Measurements from ENCODE around the gene ARHGAP27. TPM values are rescaled to one million over a fixed set of nuclear protein-coding genes. Genes with fewer than 3 reads are reported as not detected.

The ARHGAP27 gene
- total RNA-seq, 1 donor from 2014 or later = 73.8 TPM

DNA sequence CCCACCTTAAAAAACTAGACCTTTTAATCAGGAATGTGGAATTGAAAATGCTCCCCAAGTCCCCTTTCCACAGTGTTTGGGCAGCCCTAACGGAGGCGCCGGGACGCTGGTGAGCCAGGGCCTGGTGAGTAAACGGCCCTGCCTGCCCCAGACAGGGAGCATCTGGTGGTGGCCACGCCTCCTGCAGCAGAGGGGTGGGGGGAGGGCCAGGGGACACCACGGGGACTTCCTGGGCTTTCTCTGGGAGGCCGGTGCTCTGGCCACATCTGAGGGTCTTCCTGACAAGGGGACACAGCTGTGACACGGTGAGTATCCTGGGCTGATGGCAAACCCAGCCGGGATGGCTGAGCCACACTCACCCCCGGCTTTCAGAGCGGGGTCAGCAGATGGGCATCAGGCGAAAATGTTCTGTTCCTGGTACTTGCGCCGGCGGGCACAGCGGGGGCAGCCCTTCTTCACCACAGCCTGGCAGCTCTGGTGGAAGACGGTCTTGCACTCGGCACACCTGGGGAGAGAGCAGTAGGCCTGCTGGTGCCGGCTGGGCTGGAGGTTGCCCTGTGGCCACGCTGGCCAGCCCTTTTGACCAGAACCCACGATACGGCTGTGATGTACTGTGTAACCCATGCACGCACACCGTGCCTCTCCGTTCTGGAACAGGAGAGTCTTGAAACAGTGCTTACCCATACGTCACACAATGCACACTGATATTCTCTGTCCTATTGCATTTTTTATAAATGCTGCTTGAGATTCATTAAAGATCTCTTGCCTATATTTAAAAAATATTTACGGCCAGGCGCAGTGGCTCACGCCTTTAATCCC lies 5.0 kb upstream of the ARHGAP27 start:
- H3K36me3 ChIP-seq = peaks cover 30% of the 10 kb centered on the region
- no peak for DNase-seq
- ATAC-seq = no peak
- H3K4me3 ChIP-seq = no peak overlapping the region
- TF ChIP-seq, protein P1, sequence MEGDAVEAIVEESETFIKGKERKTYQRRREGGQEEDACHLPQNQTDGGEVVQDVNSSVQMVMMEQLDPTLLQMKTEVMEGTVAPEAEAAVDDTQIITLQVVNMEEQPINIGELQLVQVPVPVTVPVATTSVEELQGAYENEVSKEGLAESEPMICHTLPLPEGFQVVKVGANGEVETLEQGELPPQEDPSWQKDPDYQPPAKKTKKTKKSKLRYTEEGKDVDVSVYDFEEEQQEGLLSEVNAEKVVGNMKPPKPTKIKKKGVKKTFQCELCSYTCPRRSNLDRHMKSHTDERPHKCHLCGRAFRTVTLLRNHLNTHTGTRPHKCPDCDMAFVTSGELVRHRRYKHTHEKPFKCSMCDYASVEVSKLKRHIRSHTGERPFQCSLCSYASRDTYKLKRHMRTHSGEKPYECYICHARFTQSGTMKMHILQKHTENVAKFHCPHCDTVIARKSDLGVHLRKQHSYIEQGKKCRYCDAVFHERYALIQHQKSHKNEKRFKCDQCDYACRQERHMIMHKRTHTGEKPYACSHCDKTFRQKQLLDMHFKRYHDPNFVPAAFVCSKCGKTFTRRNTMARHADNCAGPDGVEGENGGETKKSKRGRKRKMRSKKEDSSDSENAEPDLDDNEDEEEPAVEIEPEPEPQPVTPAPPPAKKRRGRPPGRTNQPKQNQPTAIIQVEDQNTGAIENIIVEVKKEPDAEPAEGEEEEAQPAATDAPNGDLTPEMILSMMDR (IDR thresholded peaks at IDR 0.05) = no peak
- intact Hi-C loops (cut with DNase I) = no loop called here
- no peaks in the 10 kb centered on the region for H3K27me3 ChIP-seq
- peaks cover 16% of the 10 kb centered on the region for H3K4me1 ChIP-seq
- no peak overlapping the region for H3K27ac ChIP-seq
- H3K9me3 ChIP-seq = no peaks in the 10 kb centered on the region

DNA sequence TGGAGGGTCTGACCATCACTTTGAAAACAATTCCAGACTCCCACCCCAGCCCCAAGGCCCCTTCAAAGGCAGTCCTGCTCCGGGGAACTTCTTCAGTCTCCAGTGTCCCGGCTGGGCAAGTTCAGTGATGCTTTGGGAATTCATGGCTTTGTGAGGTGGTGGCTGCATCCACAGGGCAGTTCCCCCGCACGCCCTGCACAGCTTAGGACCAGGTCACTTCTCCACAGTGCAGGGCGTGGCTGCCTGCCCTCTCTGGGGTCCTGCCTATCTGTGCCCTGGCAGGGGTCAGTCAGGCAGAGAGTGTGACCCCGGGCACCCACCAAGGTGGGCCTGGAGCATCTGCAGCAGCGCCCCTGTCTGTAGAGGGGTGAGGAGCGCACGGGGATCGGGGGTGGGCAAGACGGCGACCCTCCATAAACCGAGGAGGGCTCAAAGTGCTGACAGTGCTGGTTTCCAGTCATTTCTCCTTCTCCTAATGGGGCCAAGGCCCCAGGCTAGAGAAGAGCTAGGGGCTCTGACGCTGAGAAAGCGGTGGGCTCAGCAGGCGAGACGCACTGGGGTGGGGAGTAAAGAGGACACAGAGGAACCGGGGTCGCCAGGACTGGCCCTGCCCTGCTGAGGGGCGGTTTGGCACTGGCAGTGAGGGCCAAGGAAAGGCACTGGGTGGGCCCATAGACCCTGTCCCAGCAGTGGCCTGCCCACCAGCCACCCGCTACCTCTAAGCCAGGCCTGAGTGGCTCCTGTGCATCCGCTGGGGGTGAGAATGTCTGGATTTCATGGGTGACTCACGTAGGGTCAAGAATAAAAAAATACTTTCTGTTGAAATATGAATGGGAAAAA lies 4.2 kb upstream of the ARHGAP27 start:
- H3K36me3 ChIP-seq = peaks cover 30% of the 10 kb centered on the region
- DNase-seq (no peak), ATAC-seq (no peak)
- H3K27ac ChIP-seq = no peak overlapping the region
- H3K4me1 ChIP-seq = peaks cover 17% of the 10 kb centered on the region
- intact Hi-C loops (cut with DNase I) = no loop called here
- no peaks in the 10 kb centered on the region for H3K9me3 ChIP-seq
- TF ChIP-seq, protein P1 (IDR thresholded peaks at IDR 0.05) = no peak
- H3K27me3 ChIP-seq = no peaks in the 10 kb centered on the region
- H3K4me3 ChIP-seq = no peak overlapping the region

DNA sequence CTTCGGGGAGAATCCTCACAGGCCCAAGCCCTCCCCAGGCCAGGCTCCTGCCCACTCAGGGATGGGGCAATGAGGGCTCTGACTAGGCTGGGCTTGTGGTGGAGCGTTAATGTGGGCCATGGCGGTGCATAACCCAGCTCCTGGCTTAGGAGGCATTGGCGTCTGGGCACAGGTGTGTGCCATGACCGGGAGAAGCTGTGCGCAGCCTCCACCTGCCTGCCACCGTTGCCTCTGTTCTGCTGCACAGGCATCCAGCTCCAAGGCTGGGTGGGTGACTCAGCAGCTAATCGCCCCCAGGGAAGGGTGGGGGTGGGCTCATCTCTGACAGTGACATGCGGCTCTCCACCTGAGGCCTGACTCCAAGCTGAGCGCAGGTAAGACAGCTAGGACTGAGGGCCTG lies 3.5 kb upstream of the ARHGAP27 start:
- ATAC-seq = no peak
- Histone ChIP-seq H3K9me3 (no peaks in the 10 kb centered on the region), H3K27ac (no peak overlapping the region), H3K4me1 (peaks cover 20% of the 10 kb centered on the region), H3K4me3 (no peak overlapping the region), H3K27me3 (no peaks in the 10 kb centered on the region), H3K36me3 (peaks cover 30% of the 10 kb centered on the region)
- no peak for DNase-seq
- TF ChIP-seq, protein P1 (IDR thresholded peaks at IDR 0.05) = no peak
- intact Hi-C loops (cut with DNase I) = no loop called here

DNA sequence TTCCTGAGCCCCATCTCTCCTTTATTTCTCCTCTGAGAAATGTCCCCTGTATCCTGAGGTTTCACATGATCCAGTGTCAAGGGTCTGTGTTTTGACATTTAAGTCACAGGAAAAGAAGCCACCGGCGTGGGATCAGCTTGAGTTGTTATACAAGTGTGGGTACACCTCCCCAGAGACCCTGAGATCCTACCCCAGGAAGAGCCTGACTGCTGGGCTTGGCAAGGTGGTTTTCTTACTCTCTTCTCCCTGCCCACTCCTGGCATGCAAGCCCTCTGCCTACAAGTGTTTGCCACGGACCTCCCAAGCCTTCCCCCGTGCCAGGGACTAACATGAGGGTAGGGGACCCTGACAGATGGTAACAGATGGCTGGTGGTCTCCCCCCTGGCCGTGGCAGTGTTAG lies 2.8 kb upstream of the ARHGAP27 start:
- Histone ChIP-seq H3K4me3 (no peak overlapping the region), H3K4me1 (peaks cover 26% of the 10 kb centered on the region), H3K9me3 (no peaks in the 10 kb centered on the region), H3K36me3 (peaks cover 30% of the 10 kb centered on the region), H3K27ac (no peak overlapping the region), H3K27me3 (no peaks in the 10 kb centered on the region)
- DNase-seq = no peak
- intact Hi-C loops (cut with DNase I) = no loop called here
- no peak for ATAC-seq
- TF ChIP-seq, protein P1 (IDR thresholded peaks at IDR 0.05) = no peak

DNA sequence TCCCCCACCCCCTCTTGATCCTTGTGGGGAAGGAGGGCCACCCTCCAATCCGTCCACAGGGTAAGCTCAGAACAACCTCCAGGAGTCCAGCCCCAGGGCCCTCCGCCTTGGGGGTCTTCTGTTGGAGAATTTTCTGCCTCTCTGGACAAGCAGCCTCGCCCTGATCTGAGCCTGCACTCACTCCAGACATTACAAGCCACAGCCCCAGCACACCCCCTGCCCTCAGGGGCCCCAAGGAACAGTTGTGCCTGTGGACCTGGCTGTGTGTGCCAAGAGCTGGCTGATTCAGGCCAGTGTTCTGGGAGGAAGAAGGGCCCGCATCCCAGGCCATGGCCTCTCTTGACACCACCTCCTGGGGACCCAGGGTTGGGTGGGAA lies 477 bp upstream of the ARHGAP27 start:
- Histone ChIP-seq H3K36me3 (peaks cover 25% of the 10 kb centered on the region), H3K27ac (peak overlapping the region; percentile 87), H3K9me3 (no peaks in the 10 kb centered on the region), H3K4me3 (peak overlapping the region; percentile 61), H3K4me1 (peaks cover 30% of the 10 kb centered on the region), H3K27me3 (no peaks in the 10 kb centered on the region)
- DNase-seq (no peak), ATAC-seq (no peak)
- TF ChIP-seq, protein P1 (IDR thresholded peaks at IDR 0.05) = no peak
- intact Hi-C loops (cut with DNase I) = no loop called here
